ENCODE data around the gene SLC49A3.
A peak's percentile ranks its signal among the peaks of the same experiment; 100 is the strongest.

Gene SLC49A3

GRCh38 chr4:666822-667544 lies 22.0 kb downstream of the SLC49A3 start:
- no peak for DNase-seq

DNA sequence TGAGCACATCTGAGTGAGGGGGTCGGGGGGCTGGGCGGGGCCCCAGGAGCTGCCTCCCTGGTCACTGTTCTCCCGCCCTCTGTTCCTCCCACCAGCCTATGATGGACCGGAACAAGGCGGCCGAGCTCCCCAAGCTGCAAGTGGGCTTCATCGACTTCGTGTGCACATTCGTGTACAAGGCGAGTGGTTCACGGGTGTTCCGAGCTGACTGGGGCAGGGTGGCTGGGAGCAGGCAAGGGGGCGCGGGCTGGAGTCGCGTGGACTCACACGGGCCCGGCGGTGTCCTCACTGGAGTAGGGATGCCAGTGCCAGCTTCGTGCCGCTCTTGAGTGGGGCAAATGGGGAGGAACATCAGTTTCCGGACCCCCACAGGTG lies 22.5 kb downstream of the SLC49A3 start:
- no peak for DNase-seq

DNA sequence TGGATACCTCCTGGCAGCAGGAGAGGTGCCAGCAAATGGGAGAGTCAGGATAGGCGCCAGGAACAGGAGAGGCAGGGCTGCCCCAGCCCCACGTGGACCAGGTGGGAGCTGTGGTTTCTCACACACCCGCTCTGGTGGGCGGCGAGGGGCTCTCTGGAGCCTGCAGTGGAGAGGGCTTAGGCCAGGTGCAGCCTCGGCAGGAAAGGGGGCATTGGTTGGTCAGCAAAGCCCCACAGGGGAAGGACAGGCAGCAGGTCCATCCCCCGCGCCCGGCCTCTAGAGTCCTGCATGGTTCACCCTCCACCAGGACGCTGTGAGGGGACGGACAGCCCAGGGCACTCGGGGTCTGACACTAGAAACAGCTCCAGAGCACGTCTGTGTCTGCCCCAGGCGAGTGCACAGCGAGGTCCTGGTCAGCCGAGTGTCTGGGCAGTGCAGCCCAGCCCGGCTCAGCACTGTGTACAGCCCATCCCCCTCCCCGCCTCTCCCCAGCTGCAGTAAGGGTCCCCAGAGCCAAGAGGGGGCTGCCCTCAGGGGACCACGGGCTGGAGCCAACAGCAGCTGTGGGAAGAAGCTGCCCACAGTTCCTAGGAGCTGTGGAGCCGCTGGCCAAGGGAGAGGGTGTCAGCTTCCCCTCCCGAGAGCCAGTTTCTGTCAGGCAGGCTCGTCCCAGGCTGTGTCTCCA lies 23.1 kb downstream of the SLC49A3 start:
- peak in 9 of 51 donors; percentile 28 to 58 (median 36) for DNase-seq

GRCh38 chr4:665381-665750 lies 23.6 kb downstream of the SLC49A3 start:
- DNase-seq: no peak

DNA sequence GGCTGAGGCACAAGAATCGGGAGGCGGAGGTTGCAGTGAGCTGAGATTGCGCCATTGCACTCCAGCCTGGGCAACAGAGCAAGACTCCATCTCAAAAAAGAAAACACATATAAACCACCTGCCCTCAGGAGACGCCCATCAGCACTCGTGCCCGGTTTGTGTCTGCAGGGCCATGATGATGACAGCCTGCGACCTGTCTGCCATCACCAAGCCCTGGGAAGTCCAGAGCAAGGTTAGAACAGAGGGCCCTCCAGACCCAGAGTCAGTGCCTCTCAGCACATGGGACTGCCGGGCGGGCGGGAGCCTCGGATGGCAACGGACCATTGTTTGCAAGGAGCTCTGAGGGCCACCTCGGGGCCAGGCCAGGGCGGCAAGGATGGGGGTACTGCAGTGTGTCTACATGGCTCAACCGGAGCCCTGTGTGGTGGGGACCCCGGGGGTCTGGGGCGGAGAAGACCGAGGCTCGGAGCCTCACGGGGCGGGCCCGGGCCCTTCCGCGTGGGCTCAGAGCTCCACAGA lies 24.2 kb downstream of the SLC49A3 start:
- no peak for DNase-seq

DNA sequence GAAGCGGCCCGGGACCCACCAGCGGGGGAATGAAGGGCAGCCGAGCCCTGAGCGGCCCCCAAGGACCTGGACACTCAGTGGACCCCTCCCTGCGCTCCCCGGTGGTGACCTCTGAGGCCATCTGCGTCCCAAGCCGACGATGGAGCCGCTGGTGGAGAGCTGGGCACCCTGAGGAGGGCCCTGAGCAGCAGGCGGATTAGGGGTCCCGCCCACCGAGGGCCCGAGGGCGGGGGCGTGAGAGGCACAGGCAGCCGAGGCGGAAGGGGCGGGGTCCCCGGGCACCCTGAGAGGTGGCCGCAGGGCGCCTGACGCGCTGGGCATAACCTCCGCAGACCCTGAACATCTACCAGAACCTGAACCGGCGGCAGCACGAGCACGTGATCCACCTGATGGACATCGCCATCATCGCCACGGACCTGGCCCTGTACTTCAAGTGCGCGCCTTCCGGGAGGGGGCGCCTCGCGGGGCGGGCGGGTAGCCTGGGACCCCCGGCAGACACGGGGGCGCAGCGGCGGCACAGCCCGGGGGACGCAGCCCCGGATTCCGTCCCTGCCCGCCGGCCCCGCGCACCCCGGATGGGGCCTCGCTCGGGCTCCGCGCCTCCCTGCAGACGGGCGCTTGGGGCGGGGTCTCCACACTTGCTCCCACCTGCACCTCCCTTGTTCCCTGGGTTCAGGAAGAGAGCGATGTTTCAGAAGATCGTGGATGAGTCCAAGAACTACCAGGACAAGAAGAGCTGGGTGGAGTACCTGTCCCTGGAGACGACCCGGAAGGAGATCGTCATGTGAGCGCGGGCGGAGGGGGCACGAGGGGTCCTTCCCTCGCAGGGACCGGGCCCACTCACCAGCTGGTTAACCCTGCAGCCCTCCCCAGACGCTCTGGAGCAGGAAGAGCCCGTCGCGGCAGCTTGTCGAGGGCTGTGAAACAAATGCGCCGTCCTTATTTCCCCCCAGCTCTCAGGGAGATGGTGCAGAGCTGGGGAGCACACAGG lies 25.2 kb downstream of the SLC49A3 start:
- peak in 28 of 51 donors; percentile 18 to 63 (median 42) for DNase-seq

DNA sequence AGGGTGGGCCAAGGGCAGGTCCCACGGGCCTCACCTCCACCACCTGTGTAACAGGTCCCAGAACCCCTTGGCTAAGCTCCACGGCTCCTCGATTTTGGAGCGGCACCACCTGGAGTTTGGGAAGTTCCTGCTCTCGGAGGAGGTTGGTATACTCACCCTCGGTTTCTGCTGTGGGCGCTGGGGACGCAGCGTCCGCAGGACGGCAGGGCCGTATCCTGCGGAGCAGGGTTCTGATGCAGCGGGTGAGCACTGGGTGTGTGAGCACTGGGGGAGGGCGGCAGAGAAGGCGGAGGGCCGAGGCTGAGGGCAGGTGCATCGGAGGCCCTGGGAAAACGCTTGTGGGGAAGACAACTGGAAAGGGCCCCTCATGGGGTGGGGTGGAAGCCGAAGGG lies 25.9 kb downstream of the SLC49A3 start:
- DNase-seq: no peak

- DNase-seq: no peak
Observed at GRCh38 chr4:661881-662761, 26.8 kb downstream of the SLC49A3 start.

- no peak for DNase-seq
Observed at GRCh38 chr4:661231-661630, 27.7 kb downstream of the SLC49A3 start.

DNA sequence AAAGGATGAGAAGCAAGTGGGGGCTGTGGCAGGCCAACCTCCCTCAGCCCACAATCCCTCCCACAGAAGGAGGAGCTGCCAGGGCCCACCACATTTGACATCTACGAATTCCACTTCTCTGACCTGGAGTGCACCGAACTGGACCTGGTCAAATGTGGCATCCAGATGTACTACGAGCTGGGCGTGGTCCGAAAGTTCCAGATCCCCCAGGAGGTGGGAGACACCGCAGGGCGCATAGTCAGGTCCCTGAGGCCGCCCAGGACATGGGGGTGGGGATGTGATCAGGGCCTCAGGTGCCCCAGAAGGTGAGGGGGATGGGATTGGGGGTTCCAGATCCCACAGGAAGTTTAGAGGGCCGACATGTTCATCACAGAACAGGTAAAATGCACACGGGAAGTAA lies 28.6 kb downstream of the SLC49A3 start:
- DNase-seq: no peak

DNA sequence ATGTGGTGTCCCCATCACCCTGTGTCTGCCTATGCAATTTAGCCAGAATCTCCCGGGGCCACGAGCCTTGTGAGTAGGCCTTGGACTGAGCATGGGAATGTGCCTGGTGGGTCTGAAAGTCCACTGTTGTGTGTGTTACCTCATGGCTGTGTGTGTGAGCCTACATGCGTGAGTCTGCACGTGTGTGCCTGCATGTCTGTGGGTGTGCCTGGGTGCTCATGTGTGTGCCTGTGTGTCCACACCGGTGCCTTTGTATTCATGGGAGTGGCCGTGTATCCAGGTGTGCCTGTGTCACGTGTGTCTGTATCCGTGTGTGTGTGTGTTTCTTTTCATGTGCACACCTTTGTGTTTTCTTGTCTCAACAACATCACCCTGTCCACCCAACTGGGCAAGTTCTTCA lies 29.1 kb downstream of the SLC49A3 start:
- DNase-seq: no peak

DNA sequence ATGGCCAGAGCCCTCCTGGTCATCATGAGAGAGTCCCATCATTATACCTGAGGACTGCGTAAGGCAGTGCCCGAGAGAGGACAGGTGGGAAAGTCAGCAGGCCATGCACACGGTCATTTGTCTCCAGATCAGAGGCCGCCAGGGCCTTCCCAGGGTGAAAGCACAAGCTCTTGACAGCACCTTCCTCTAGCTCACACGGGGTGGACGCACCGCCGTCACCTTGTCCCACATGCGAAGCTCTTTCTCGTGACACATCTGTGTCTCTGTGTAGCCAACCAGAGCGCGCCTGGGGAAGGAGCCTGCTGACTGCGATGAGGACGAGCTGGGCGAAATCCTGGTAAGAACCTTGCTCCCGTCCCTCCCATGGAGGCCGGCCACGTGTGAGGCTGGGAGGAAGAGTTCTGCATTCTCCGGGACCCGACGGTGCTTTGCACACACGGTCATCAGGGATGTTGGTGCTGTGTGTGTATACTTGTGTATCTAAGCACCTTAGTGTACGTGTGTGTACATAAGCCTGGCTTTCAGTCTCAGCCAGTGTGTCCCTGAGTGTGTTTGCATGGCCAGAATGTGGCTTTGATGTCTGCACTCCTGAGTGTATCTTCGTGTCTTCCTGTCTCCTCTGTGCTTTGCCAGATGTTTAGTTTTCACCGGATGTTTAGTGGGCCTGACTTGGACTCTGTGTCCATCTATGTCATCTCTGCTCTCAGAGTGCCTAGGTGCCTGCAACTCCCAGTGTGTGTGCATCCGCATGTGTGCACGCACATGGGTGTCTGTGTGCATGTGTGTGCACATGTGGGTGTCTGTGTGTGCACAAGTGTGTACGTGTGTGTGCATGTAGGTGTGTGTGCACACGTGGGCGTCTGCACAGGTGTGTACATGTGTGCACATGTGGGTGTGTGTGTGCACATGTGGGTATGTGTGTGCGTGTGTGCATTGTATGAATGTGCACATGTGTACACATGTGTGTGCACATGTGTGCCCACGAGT lies 30.0 kb downstream of the SLC49A3 start:
- no peak for DNase-seq

DNA sequence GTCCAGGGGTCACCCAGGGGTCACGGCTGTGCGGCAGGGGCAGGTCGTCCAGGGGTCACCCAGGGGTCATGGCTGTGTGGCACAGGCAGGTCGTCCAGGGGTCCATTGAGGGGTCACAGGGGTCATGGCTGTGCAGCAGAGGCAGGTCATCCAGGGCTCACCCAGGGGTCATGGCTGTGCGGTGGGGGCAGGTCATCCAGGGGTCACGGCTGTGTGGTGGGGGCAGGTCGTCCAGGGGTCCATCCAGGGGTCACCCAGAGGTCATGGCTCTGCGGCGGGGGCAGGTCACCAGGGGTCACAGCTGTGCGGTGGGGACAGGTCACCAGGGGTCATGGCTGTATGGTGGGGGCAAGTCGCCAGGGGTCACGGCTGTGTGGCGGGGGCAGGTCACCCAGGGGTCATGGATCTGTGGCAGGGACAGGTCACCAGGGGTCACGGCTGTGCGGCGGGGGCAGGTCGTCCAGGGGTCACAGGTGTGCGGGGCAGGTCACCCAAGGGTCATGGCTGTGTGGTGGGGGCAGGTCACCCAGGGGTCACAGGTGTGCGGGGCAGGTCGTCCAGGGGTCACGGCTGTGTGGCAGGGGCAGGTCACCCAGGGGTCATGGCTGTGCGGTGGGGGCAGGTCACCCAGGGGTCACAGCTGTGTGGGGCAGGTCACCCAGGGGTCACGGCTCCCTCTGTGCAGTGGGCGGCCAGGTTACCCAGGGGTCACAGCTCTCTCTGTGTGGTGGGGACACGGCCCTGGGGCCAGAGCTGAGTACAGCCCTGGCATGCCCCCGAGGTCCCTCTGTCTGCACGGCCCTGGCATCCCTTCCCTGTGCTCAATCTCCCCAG lies 30.9 kb downstream of the SLC49A3 start:
- no peak for DNase-seq

- DNase-seq: no peak
Observed at GRCh38 chr4:657338-657833, 31.6 kb downstream of the SLC49A3 start.

DNA sequence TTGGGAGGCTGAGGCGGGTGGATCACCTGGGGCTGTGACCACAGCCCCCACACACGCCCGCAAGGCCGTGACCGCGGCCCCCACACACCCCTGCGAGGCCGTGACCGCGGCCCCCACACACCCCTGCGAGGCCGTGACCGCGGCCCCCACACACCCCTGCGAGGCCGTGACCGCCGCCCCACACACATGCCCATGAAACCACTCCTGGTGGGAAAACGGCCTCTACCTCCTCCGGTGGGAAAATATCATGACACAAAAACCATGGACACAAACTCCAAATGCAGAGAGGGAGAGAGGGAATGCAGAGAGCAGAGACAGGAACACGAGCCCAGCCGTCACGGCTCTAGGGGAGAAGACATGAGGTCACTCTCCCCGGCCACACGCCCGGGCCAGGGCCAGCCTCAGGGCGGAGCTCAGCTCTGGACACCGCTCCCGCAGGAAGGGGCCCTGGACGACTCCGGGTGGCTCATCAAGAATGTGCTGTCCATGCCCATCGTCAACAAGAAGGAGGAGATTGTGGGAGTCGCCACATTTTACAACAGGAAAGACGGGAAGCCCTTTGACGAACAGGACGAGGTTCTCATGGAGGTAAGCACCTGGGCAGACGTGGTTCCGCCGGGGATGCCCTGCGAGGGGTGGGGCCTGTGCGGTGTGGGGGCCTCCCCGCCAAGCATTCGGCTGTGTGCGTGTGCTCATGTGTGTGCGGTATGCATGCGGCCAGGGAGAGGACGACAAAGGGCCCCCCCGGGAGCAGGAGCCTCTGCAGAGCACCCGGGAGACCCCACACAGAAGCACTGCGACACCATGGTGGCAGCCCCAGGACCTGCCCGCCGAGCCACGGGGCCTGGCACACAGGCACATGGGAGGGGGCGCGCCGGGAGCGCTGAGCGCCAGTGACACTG lies 32.3 kb downstream of the SLC49A3 start:
- DNase-seq: peak in 5 of 51 donors; percentile 24 to 38 (median 30)

DNA sequence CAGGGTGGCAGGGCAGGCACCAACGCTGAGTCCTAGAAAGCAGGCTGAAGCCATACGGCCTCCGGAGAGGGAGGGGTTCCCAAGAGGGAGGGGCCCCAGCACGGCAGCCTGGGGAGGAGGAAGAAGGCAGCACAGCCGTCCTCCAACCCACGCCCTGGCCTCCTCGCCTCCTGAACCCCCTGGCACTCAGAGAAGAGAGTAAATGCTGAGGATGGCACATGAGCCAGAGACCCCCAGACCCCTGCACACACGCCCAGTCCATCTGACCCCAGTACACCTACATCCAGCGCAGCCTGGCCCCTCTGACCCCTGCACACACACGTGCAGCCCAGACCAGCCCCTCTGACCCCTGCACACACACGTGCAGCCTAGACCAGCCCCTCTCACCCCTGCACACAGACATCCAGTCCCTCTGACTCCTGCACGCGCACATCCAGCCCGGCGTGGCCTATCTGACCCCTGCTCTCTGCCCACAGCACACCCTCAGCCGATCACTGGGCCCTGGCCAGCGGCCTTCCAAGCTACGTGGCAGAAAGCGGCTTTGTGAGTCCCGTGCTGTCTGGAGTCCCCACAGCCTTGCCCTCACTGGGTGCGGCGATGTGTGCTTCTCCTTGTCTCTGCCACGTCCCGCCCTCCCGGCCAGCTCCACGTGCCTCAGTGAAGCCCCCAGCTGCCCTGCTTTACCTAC lies 33.3 kb downstream of the SLC49A3 start:
- DNase-seq: peak in 5 of 51 donors; percentile 26 to 52 (median 34)
